HL-60/S4 treated with retinoic acid at 250 ng/mL for 4 days and 3 days (cell line): Measurements from ENCODE around the gene CNDP2.
"Not testable (repeated sequence)": the region's sequence is repeated elsewhere in the genome, so short reads cannot be mapped to it uniquely, and the experiment has no call there.

Experiments used
- in situ Hi-C: fragments of 300-500 bp; cut with MboI; formaldehyde crosslinking; loops from 2 replicates; pipeline ENCODE4 v1.7.0; 2022; ENCODE audit warnings: low sequenced_read_pairs

CNDP2 gene

DNA sequence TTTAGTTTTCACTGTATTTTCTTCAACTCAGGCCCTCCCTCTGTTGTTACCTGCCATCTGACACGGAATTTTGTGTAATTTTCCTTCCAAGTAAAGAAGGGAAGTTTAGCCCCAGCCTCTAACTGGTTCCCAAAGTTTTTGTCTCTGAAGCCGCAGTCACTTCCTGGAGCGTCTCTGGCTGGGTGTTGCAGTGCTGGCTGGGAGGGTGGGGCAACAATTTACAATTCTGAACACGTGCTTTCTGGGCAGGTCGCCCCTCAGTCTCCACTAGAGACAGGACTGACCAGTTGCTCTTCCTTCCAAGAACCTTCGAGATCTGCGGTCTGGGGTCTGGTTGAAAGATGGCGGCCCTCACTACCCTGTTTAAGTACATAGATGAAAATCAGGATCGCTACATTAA is 3.5 kb downstream of the CNDP2 start:
- in situ Hi-C loops = no loop called here

DNA sequence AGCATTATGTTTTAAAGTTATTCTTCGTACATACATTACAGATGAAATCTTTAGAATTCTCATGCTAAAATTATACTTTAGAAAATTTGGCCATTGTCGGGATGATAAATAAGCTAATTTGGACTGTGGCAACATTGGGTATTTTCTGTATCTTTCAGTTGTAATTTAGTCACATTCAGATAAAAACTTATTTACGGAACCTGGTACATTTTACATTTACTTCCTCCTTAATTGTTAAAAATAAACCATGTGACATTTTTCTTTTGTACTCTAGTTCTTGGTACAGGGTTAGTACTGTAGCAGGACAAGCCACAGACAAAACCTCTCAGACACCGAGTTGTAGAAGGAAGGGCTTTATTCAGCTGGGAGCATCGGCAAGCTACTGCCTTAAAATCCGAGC is 4.2 kb downstream of the CNDP2 start:
- in situ Hi-C loops = no loop called here

DNA sequence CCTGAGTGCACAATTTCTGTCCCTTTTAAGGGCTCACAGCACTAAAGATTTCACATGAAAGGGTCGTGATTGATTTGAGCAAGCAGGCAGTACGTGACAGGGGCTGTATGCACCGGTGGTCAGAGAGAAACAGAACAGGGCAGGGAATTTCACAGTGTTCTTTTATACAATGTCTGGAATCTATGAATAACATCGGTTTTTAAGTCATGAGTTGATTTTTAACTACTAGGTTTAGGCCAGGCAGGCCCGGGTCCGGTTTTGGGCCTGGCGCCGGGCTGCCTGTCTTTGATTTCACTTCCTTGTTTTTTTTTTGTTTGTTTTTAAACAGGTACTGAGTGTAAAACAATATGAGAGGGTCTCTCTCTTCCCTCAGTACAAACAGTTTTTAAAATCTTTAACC is 4.6 kb downstream of the CNDP2 start:
- in situ Hi-C loops = not testable (repeated sequence)

DNA sequence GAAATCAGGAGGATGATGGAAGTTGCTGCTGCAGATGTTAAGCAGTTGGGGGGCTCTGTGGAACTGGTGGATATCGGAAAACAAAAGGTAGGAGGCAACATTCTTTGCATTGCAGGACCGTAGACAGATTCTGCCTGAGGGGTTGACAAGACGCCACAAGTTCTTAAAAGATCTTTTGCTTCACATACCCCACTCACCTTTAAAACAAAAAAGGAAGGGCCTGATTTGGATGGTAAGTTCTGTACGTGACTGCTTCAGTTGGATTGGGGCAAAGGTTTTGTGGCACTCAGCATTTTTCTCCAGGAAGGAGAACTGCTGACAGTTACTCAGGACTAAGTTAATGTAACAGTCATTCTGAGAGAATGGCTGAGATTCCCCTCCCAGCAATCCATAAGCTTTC is 5.2 kb downstream of the CNDP2 start:
- in situ Hi-C loops = no loop called here

DNA sequence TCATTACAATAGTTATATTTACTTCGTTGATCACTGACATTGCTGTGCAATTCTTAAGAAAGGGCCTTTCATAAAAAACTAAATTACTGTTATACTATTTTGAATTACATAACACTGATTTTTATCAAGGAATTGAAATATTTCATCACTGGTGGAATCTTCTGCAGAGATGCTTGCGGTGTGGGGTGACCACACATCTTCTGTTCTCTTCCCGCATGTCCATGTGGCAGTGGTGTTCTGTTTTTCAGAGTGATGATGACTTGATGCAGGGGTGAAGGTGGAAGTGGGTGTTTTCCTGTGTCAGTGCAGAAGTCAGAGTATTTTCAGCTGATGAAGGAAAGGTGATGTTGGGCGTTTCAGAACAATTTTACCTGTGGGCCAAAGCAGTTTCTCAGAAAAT is 7.0 kb downstream of the CNDP2 start:
- in situ Hi-C loops = no loop called here

- in situ Hi-C loops = no loop called here
Measured at GRCh38 chr18:74505776-74506175, 9.6 kb downstream of the CNDP2 start.

- in situ Hi-C loops = no loop called here
Measured at GRCh38 chr18:74506448-74507084, 10.4 kb downstream of the CNDP2 start.

DNA sequence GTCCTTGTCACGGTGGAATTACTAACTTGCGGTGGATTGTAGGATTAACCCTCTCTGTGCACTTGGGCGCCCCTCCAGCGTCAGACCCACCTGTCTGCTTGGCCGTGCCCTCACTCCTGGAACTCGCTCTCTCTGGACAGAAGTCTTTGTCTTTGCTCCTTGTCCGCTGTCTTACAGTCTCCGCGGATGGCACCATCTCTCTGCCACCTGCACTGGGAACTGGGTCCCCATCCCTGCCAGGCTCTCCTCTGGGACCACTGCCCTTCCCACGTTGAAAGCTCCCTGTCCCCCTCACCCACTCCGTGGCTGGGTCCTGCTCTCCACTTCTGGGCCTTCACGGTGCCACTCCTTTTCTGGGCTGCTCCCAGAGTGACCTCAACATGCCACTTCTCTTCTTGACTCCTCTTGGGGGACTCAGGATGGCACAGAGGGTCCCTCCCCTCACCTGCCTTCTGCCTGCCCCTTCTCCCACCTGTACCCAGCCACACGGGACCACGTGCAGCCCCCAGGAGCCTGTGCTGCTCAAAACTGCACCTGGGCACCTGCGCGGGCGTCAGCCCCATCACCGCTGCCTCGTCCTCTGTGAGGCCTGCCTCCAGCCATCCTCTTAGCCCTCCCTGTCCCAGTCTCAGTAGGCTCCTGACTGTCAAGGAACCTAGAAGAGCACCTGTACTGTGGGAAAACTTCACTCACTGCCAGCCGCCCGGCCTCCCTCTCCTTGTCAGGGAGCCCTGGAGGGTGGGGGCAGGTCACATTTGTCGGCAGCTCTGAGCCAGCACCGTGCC is 11.1 kb downstream of the CNDP2 start:
- in situ Hi-C loops = no loop called here

DNA sequence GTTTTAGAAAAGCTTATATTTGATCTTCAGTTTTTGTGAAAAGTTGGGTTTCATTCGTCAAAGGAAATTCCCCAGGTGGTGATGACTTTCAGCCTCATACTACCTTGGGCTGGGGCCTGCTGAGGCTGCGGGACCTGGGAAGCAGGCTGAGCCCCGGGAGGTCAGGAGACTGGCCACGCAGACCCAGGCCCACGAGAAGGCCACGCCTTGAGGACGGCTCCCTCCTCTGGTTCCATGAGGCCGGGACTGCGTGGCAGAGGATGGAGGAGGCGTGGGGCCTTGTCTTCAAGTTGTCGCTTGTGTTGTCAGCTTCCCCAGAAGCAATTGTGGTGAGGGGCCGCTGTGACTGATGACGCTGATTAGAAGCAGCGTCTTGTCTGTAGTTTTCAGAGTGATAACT is 11.8 kb downstream of the CNDP2 start:
- in situ Hi-C loops = no loop called here

- in situ Hi-C loops = no loop called here
Measured at GRCh38 chr18:74508366-74508765, 12.2 kb downstream of the CNDP2 start.

DNA sequence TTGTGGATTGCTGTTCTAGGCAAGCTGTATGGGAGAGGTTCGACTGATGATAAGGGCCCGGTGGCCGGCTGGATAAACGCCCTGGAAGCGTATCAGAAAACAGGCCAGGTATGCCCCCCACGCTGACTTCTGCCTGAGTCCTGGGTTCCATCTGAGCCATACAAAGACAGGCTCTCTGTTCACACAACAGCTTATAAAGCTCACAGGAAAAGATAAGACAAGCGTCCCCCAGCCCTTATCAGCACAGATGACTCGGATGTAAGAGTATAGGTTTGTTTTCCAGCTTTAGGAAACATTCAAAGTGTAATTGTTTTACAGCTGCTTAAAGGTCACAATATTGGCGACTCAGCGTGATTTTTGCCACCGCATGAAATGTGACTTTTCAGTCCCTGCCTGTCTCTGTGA is 12.7 kb downstream of the CNDP2 start:
- in situ Hi-C loops = no loop called here

DNA sequence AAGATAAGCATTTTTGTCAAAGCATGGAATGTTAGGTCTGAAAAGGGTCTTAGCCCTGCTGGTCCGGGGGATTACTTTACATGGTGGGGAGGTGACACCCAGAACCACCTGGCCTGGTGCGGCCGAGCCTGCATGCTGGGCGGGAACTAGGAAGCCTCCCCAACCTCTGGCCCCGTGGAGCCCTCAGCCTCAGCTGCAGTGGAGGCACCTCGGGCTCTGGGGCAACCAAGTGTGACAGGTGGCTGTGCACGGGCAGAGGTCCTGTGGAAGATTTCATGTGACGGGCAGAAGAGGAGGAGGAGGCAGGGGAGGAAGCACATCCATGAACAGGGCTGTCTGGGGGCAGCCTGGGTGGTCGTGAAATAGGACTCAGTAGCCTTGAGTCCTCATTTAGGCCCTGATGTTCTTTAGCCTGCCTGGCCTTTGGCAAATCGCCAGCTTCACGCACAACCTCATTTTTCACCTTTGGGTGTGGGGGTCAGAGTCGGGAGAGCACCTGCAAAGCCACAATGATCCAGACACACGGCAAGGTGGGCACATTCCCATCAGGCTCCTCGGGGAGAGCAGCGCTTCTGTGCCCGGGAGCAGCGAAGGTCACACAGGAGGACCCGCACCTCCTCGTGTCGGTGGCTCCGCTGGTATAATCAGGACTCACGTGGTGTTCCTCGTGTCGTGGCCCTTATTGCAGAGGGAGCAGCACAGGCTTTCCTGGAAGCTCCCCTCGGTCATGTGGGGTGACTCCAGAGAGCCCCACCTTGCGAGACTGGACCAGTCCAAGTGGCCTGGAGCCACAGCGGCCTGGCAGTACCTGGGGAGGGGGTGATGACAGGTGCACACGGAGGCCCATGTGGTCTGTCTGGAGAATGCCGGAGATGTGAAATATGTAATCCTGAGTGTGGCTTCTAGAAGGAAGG is 13.9 kb downstream of the CNDP2 start:
- in situ Hi-C loops = no loop called here

GRCh38 chr18:74510770-74511095 is 14.6 kb downstream of the CNDP2 start:
- in situ Hi-C loops = no loop called here

DNA sequence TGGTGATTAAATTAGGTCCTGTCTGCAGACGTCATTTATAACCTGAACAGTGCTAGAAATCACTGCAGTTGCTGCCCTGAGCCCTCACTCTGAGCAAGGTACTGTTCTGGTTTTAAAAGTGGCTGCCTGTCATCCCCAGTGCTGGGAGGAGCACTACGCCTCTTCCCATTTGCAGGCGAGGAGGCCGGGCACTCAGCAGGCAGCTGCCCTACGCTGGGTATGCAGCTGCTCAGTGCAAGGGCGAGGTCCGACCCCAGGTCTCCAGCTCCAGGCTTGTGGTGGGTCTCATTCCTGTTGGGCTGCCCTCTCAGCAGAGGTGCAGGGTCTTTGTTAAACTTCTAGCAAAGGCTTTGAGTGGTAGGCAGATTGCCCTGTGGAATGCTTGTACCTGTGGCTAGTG is 15.7 kb downstream of the CNDP2 start:
- in situ Hi-C loops = no loop called here

DNA sequence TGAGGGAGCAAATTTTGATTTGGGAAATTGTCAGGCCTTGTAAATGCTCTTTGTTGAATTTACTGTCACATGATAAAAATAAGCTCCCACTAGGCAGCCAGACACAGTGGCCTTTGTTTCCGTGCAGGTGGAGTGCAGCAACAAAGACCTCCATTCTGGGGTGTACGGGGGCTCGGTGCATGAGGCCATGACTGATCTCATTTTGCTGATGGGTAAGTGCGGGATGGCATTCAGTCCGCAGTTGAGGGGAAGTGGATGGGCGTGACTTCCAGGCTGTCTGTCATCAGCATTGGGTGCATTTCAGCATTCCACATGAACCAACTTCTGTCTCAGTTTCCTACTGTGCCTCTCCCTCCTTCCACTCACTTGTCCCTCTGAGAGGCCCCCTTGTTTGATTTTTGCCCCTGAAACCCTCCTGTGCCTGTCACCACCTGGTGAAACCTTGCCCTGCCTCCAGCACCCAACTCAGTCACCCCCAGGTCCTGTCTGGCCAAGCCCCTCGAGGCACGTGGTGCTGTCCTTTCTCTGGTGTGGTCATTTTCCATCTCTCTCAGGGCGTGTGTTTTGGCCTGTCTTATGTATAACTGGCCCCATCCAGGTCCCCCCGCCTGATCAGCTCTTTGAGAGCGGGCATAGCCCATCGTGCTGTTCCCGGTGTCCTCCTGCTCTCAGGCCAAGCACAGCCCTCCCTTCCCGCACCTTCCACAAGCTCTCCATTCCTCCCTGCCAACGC is 16.3 kb downstream of the CNDP2 start:
- in situ Hi-C loops = no loop called here

DNA sequence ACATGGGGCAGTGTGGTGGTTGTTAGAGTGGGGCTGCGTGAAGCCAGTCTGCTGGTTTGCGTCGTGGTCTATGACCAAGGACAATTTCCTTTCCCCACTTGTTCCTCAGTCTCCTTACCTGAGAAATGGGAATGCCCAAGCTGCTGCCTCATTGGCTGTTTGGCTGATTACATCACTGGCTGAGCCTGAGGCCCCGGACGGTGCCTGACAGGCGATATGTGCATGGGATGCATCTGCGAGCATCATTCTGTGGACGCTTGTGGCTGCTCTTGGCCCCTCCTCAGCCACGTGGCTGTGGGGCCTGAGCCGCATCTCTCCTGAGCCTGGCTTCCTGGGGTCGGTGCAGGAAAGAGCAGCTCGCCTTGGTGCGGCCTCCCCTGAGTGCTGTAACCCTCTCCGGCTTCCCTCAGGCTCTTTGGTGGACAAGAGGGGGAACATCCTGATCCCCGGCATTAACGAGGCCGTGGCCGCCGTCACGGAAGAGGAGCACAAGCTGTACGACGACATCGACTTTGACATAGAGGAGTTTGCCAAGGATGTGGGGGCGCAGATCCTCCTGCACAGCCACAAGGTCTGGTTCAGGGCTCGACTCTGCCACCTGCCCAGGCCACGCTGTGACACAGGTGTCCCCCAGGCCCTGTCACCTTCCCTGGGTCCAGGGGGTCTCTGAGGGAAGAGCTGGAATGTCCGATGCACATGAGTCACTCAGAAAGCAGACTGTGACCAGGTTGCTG is 17.2 kb downstream of the CNDP2 start:
- in situ Hi-C loops = no loop called here

DNA sequence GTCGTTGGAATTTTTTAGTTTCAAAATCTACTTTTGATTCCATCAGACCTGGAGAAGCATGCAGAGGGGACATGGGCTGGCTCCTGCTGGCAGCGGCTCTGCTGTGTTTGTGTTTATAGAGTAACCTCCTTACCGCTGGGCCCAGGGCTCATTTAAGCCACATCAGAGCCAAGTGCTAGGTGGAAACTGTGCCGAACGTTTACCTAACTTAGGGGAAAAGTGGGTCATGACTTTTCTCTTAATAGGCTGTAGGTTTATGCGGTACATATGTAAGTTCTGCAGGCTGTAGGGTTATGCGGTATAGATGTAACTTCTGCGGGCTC is 17.7 kb downstream of the CNDP2 start:
- in situ Hi-C loops = no loop called here

DNA sequence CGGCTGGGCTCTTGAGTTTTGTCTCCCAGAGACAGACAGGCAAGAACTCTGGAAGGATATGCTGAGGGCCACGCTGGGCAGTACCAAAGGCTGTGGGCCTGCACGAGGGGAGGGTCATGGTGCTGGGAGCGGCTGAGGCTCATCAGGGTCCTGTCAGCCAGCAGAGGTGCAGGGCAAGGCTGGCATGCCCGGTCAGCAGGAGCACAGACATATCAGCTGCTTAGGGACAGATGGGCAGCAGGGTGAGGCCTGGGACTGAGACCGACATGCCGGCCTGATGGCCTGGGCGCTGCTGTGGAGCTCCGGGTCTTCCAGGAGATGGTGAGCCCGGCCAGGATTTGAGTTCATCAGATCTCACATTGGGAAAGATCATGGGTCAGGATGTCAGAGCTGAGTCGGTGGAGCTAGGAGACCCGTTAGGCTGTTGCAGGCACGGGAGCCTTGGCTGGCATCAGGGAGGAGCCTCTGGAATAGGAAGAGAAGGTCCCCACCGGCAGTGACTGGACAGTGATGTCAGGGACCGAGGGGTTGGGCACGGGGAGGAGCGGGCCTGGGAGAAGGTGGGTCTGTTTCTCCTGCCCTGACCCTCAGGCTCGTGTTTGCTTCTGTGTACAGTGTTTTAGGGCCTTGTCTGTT is 18.8 kb downstream of the CNDP2 start:
- in situ Hi-C loops = no loop called here

GRCh38 chr18:74515620-74516231 is 19.6 kb downstream of the CNDP2 start:
- in situ Hi-C loops = no loop called here
